ENCODE data around the gene GBF1. TPM values are rescaled to one million over a fixed set of nuclear protein-coding genes. Genes with fewer than 3 reads are reported as not detected.
A peak's percentile ranks its signal among the peaks of the same experiment; 100 is the strongest.

The GBF1 gene
- total and polyA plus RNA-seq, 11 donors: 15.5 to 70.0 (median 48.2) TPM

DNA sequence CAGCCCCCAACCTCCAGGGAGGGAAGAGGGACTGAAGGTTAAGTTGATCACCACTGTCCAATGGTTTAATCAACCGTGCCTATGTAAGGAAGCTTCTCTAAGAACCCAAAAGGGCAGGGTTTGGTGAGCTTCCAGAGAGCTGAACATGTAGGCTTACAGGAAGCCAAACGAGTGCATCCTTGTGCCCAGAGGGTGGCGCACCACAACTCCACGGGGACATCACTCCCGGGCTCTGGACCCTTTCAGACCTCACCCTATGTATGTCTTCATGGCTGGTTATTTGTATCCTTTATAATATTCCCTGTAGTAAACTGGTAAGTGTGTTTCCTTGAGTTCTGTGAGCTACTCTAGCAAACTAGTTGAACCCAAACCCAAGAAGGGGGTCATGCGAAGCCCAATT is 138.7 kb downstream of the GBF1 start:
- DNase-seq (no peak), ATAC-seq (no peak)
- Histone ChIP-seq H3K27ac (no peak overlapping the region), H3K9me3 (no peaks in the 10 kb centered on the region), H3K4me1 (peaks cover 0 to 17% (median 0%) of the 10 kb centered on the region in 12 donors), H3K27me3 (no peaks in the 10 kb centered on the region), H3K4me3 (no peak overlapping the region), H3K36me3 (peaks cover 5 to 45% (median 41%) of the 10 kb centered on the region in 9 donors)
- intact Hi-C loops (cut with DNase I): loop anchor here in 1 of 10 donors (10.0 kb wide), 1 partner anchor 91 kb away; no protein-coding TSS in a partner anchor
- TF ChIP-seq POLR2A (IDR thresholded peaks at IDR 0.05): no peak
- 45 to 53% (median 49%) methylated on average over 6 of the region's 6 CpGs for WGBS, 4 donors

GRCh38 chr10:102384606-102385429 is 139.5 kb downstream of the GBF1 start:
- Histone ChIP-seq H3K9me3 (no peaks in the 10 kb centered on the region), H3K27ac (no peak overlapping the region), H3K4me1 (peaks cover 0 to 17% (median 0%) of the 10 kb centered on the region in 12 donors), H3K4me3 (no peak overlapping the region), H3K36me3 (peaks cover 2 to 38% (median 33%) of the 10 kb centered on the region in 9 donors), H3K27me3 (no peaks in the 10 kb centered on the region)
- no peak for DNase-seq
- 55 to 72% (median 61%) methylated on average over 4 of the region's 4 CpGs for WGBS, 4 donors
- peak in 2 of 4 donors; percentile 35 to 48 for ATAC-seq
- TF ChIP-seq CTCF (IDR thresholded peaks at IDR 0.05): no peak
- TF ChIP-seq POLR2A (IDR thresholded peaks at IDR 0.05): no peak
- intact Hi-C loops (cut with DNase I): loop anchor here in 2 of 10 donors (5.0 to 10.0 kb wide), 2 partner anchors 90 to 187 kb away; no protein-coding TSS in a partner anchor

GRCh38 chr10:102389894-102390293 is 144.6 kb downstream of the GBF1 start:
- Histone ChIP-seq H3K4me1 (peaks cover 0 to 21% (median 11%) of the 10 kb centered on the region in 12 donors), H3K27me3 (no peaks in the 10 kb centered on the region), H3K27ac (no peak overlapping the region), H3K36me3 (no peaks in the 10 kb centered on the region), H3K9me3 (no peaks in the 10 kb centered on the region), H3K4me3 (no peak overlapping the region)
- intact Hi-C loops (cut with DNase I): loop anchor here in 7 of 10 donors (5.0 to 10.0 kb wide), 5 partner anchors 85 to 195 kb away; no protein-coding TSS in a partner anchor
- no peak for ATAC-seq
- WGBS, 4 donors: 88 to 91% (median 90%) methylated on average over 3 of the region's 3 CpGs
- TF ChIP-seq CTCF (IDR thresholded peaks at IDR 0.05) (no peak), POLR2A (IDR thresholded peaks at IDR 0.05) (no peak)
- DNase-seq: no peak

- no peak overlapping the region for H3K27ac ChIP-seq
- no peaks in the 10 kb centered on the region for H3K9me3 ChIP-seq
- TF ChIP-seq POLR2A (IDR thresholded peaks at IDR 0.05): no peak
- TF ChIP-seq CTCF (IDR thresholded peaks at IDR 0.05): no peak
- no peak for ATAC-seq
- no peaks in the 10 kb centered on the region for H3K27me3 ChIP-seq
- intact Hi-C loops (cut with DNase I): loop anchor here in 5 of 10 donors (5.0 to 10.0 kb wide), 3 partner anchors 85 to 192 kb away; no protein-coding TSS in a partner anchor
- H3K4me3 ChIP-seq: no peak overlapping the region
- no peak for DNase-seq
- peaks cover 0 to 30% (median 20%) of the 10 kb centered on the region in 12 donors for H3K4me1 ChIP-seq
- H3K36me3 ChIP-seq: peaks cover 0 to 8% (median 0%) of the 10 kb centered on the region in 9 donors
- 89 to 93% (median 90%) methylated on average over 5 of the region's 5 CpGs for WGBS, 4 donors
These were observed 147.0 kb downstream of the GBF1 start for GRCh38 chr10:102392306-102392705.
